B cell (primary cell): ENCODE results near the gene PTGIR. TPM values are rescaled to one million over a fixed set of nuclear protein-coding genes. Genes with fewer than 3 reads are reported as not detected.

ENCODE experiments used
- ATAC-seq: fragments of 200-7000 bp; cut with Tn5 transposase; one replicate; pipeline ENCODE4 v1.10.0; 2021; ENCODE audit warnings: low read depth, mild to moderate bottlenecking, moderate number of reproducible peaks, moderate library complexity
- CTCF ChIA-PET: fragments of 350-600 bp; sonication (Branson Sonifier 250); formaldehyde crosslinking; loops from one replicate; lab custom pipeline; 2021; ENCODE audit warnings: antibody characterized with exemption, inconsistent platforms; lab: Charles Lee
- POLR2A ChIA-PET: fragments of 350-600 bp; sonication (Branson Sonifier 250); formaldehyde crosslinking; loops from one replicate; lab custom pipeline; 2021; ENCODE audit warnings: antibody characterized with exemption; lab: Charles Lee
- DNase-seq: peaks from one replicate; pipeline ENCODE4 v3.0.0; 2013
- H2AFZ ChIP-seq: 2 replicates; pipeline ENCODE4 v1.6.1; 2012; ENCODE audit warnings: mild to moderate bottlenecking, low read depth, low read length; ENCODE audit not compliant: insufficient read depth, poor library complexity, severe bottlenecking
- H3K27ac ChIP-seq, 2 donors: 1 replicate in 1 of 2; 2 replicates in 1 of 2; pipeline ENCODE4 v1.5.1; 2012 to 2013; ENCODE audit warnings: low read length in 2 of 2, mild to moderate bottlenecking in 2 of 2, moderate library complexity in 1 of 2
- H3K27me3 ChIP-seq, 4 experiments: fragments of 200-600 bp in 1 of 4; sonication (generic) in 1 of 4; replicated peaks in 1 of 4; 1 replicate in 2 of 4; 2 replicates in 2 of 4; pipeline versions ENCODE4 v1.6.1 to v1.7.0; 2013 to 2016; ENCODE audit warnings: low read length in 3 of 4, mild to moderate bottlenecking in 2 of 4, mixed read lengths in 1 of 4, moderate library complexity in 1 of 4; ENCODE audit not compliant: insufficient read depth in 4 of 4, control insufficient read depth in 3 of 4; ENCODE audit errors: control extremely low read depth in 1 of 4
- H3K36me3 ChIP-seq, 2 experiments: replicated peaks in 1 of 2; 1 replicate in 1 of 2; 2 replicates in 1 of 2; pipeline versions ENCODE4 v1.6.1 to v1.7.1; 2013; ENCODE audit warnings: low read length in 1 of 2; ENCODE audit not compliant: insufficient read depth in 2 of 2, control insufficient read depth in 1 of 2; ENCODE audit errors: control extremely low read depth in 1 of 2, extremely low read depth in 1 of 2
- H3K4me1 ChIP-seq, 2 donors: fragments of 200-600 bp in 1 of 2; sonication (generic) in 1 of 2; 1 replicate in 1 of 2; 2 replicates in 1 of 2; pipeline versions ENCODE4 v1.5.1 to v1.6.1; 2013 to 2017; ENCODE audit warnings: low read length in 2 of 2; ENCODE audit not compliant: control insufficient read depth in 2 of 2, insufficient read depth in 2 of 2
- H3K4me2 ChIP-seq: replicated peaks from 2 replicates; pipeline ENCODE3; 2012; ENCODE audit warnings: mild to moderate bottlenecking, low read depth, low read length; ENCODE audit not compliant: poor library complexity, severe bottlenecking
- H3K4me3 ChIP-seq, 5 experiments: fragments of 200-600 bp in 1 of 5; sonication (generic) in 1 of 5; 1 replicate in 3 of 5; 2 replicates in 2 of 5; pipeline versions ENCODE4 v1.5.1 to v1.7.0; 2011 to 2016; ENCODE audit warnings: low read length in 4 of 5, mild to moderate bottlenecking in 4 of 5, low read depth in 2 of 5, control low read depth in 1 of 5, moderate library complexity in 1 of 5; ENCODE audit not compliant: insufficient read depth in 1 of 5; ENCODE audit errors: control extremely low read depth in 1 of 5, extremely low read depth in 1 of 5
- H3K79me2 ChIP-seq: fragments of 200-600 bp; sonication (generic); one replicate; pipeline ENCODE4 v1.6.0; 2016; ENCODE audit warnings: low read length; ENCODE audit not compliant: control insufficient read depth, insufficient read depth
- H3K9ac ChIP-seq: fragments of 200-600 bp; sonication (generic); 2 replicates; pipeline ENCODE4 v1.6.1; 2017; ENCODE audit warnings: mild to moderate bottlenecking, low read length, moderate library complexity
- H3K9me3 ChIP-seq, 3 donors: one replicate each; pipeline versions ENCODE4 v1.6.1 to v1.7.1; 2013; ENCODE audit warnings: low read length in 2 of 3; ENCODE audit not compliant: control insufficient read depth in 2 of 3, insufficient read depth in 1 of 3; ENCODE audit errors: control extremely low read depth in 1 of 3
- H4K20me1 ChIP-seq: 2 replicates; pipeline ENCODE4 v1.6.0; 2012; ENCODE audit warnings: mild to moderate bottlenecking, low read length; ENCODE audit not compliant: insufficient read depth, control insufficient read depth, poor library complexity, severe bottlenecking
- H3K27ac Mint-ChIP-seq: one replicate; pipeline ENCODE4 v1.8.0; 2021; ENCODE audit warnings: mixed read lengths
- H3K27me3 Mint-ChIP-seq: one replicate; pipeline ENCODE4 v1.8.0; 2021; ENCODE audit warnings: mixed read lengths
- H3K4me1 Mint-ChIP-seq: one replicate; pipeline ENCODE4 v1.8.0; 2021; ENCODE audit warnings: mixed read lengths
- H3K4me3 Mint-ChIP-seq: one replicate; pipeline ENCODE4 v1.8.0; 2021; ENCODE audit warnings: mixed read lengths
- H3K9me3 Mint-ChIP-seq: one replicate; pipeline ENCODE4 v1.8.0; 2022; ENCODE audit warnings: mixed read lengths; ENCODE audit not compliant: insufficient read depth
- CTCF ChIP-seq: fragments of 200-600 bp; IDR thresholded peaks from one replicate; pipeline ENCODE4 v1.8.0; 2022; ENCODE audit warnings: antibody characterized with exemption, mild to moderate bottlenecking
- EZH2 ChIP-seq: IDR thresholded peaks from 2 replicates; pipeline ENCODE4 v1.6.1; 2012; ENCODE audit warnings: borderline replicate concordance, low read depth, mild to moderate bottlenecking, moderate library complexity, low read length; ENCODE audit not compliant: insufficient read depth, poor library complexity, severe bottlenecking
- whole genome bisulfite sequencing: methylation state at CpG from one replicate; pipeline ENCODE4 v1.1.5; 2013; ENCODE audit warnings: missing lambda C conversion rate; ENCODE audit not compliant: insufficient coverage; 5-methylcytosine and 5-hydroxymethylcytosine counted together
- intact Hi-C: fragments of 100-400 bp; cut with micrococcal nuclease; formaldehyde crosslinking; loops from one replicate; pipeline ENCODE4 v1.10.0; 2022
- polyA plus RNA-seq: library from polyadenylated mRNA; depleted of rRNA; stranded (reverse); fragments of >200 nt; gene quantifications from 2 replicates; pipeline ENCODE4 v1.2.3, GENCODE V29; 2012
- total RNA-seq, 2 donors: library from RNA; stranded (reverse); fragments of 120-200 nt in 1 of 2; gene quantifications; 1 replicate in 1 of 2; 2 replicates in 1 of 2; pipeline versions ENCODE4 v1.2.3 to v1.2.4, GENCODE V29; 2013 to 2022

PTGIR gene
- total and polyA plus RNA-seq, 2 donors (not counting 1 experiment from before 2014, with no cell fraction given), result 1.9 to 2.1 TPM

- peaks cover 35% of the 10 kb centered on the region for H3K4me1 Mint-ChIP-seq
Observed at GRCh38 chr19:46607448-46607841, 17.4 kb downstream of the PTGIR start.

More at GRCh38 chr19:46607448-46607841, 17.4 kb downstream of the PTGIR start:
- ChIA-PET POLR2A (no interaction called here), CTCF (interaction anchor here (16.2 kb wide), 1 partner anchor 54 kb away, joined by 447 read pairs; the partner anchor contains the start of gene DACT3)
- no peak for TF ChIP-seq CTCF
- TF ChIP-seq EZH2, result no peak
- H3K4me3 ChIP-seq, result no peak overlapping the region
- peaks cover 75% of the 10 kb centered on the region for H4K20me1 ChIP-seq
- H3K4me1 ChIP-seq, result peaks cover 28 to 32% of the 10 kb centered on the region in 2 donors
- intact Hi-C loops, result no loop called here
- no peak overlapping the region for H3K27ac ChIP-seq
- H3K4me2 ChIP-seq, result no peak overlapping the region
- ATAC-seq, result no peak
- H3K9me3 Mint-ChIP-seq, result no peaks in the 10 kb centered on the region
- no peaks in the 10 kb centered on the region for H3K27me3 Mint-ChIP-seq
- H2AFZ ChIP-seq, result no peak overlapping the region
- H3K4me3 Mint-ChIP-seq, result no peak overlapping the region
- WGBS, result 94% methylated on average over 12 of the region's 12 CpGs
- no peak for DNase-seq
- H3K9me3 ChIP-seq, result peaks cover 0 to 7% (median 0%) of the 10 kb centered on the region in 3 donors
- no peaks in the 10 kb centered on the region for H3K27me3 ChIP-seq
- H3K27ac Mint-ChIP-seq, result no peak overlapping the region
- peaks cover 22% of the 10 kb centered on the region for H3K79me2 ChIP-seq
- H3K9ac ChIP-seq, result no peak overlapping the region
- H3K36me3 ChIP-seq, result peaks cover 0 to 53% of the 10 kb centered on the region in 2 experiments
